LNCaP clone FGC (cell line): ENCODE measurements around the gene ARMH3.

Experiments
- DNase-seq: peaks from one replicate; pipeline ENCODE4 v3.0.0-alpha.2; 2011; ENCODE audit warnings: low read depth
- H3K4me3 ChIP-seq: 2 replicates; pipeline ENCODE4 v1.5.1; 2011; ENCODE audit warnings: mild to moderate bottlenecking, low read depth, low read length, control low read depth
- CTCF ChIP-seq: IDR thresholded peaks from 2 replicates; pipeline ENCODE4 v1.5.1; 2012; ENCODE audit warnings: mild to moderate bottlenecking; ENCODE audit not compliant: control insufficient read depth, insufficient read depth; ENCODE audit errors: extremely low read depth

The ARMH3 gene

GRCh38 chr10:101901340-101901739 is 154.6 kb downstream of the ARMH3 start:
- H3K4me3 ChIP-seq: no peak overlapping the region
- no peak for TF ChIP-seq CTCF
- no peak for DNase-seq

- no peak for TF ChIP-seq CTCF
- DNase-seq: peak; percentile 72
- no peak overlapping the region for H3K4me3 ChIP-seq
Measured at GRCh38 chr10:101897633-101898032, 158.3 kb downstream of the ARMH3 start.

GRCh38 chr10:101896225-101896877 is 159.6 kb downstream of the ARMH3 start:
- DNase-seq: no peak
- no peak overlapping the region for H3K4me3 ChIP-seq
- no peak for TF ChIP-seq CTCF

GRCh38 chr10:101895781-101896180 is 160.2 kb downstream of the ARMH3 start:
- no peak for TF ChIP-seq CTCF
- no peak for DNase-seq
- no peak overlapping the region for H3K4me3 ChIP-seq

- DNase-seq: no peak
- no peak overlapping the region for H3K4me3 ChIP-seq
- TF ChIP-seq CTCF: no peak
Measured at GRCh38 chr10:101894742-101895141, 161.2 kb downstream of the ARMH3 start.

- TF ChIP-seq CTCF: no peak
- no peak overlapping the region for H3K4me3 ChIP-seq
- no peak for DNase-seq
Measured at GRCh38 chr10:101894266-101894665, 161.7 kb downstream of the ARMH3 start.

- no peak for TF ChIP-seq CTCF
- DNase-seq: peak; percentile 10
- H3K4me3 ChIP-seq: no peak overlapping the region
Measured at GRCh38 chr10:101893510-101894120, 162.4 kb downstream of the ARMH3 start.
